ENCODE measurements around the gene MYH14.

Gene MYH14

GRCh38 chr19:50178859-50179537 lies 24.4 kb upstream of the MYH14 start:
- no peak overlapping the region for H3K4me3 Mint-ChIP-seq
- H3K4me1 Mint-ChIP-seq: no peaks in the 10 kb centered on the region
- no peaks in the 10 kb centered on the region for H3K36me3 Mint-ChIP-seq
- no peak overlapping the region for H3K27ac Mint-ChIP-seq
- peaks cover 4% of the 10 kb centered on the region for H3K27me3 Mint-ChIP-seq
- CTCF ChIA-PET: no interaction called here
- DNase-seq: no peak
- H3K9me3 Mint-ChIP-seq: peaks cover 4% of the 10 kb centered on the region

- Mint-ChIP-seq H3K36me3 (no peaks in the 10 kb centered on the region), H3K27me3 (peaks cover 4% of the 10 kb centered on the region), H3K4me3 (no peak overlapping the region), H3K27ac (no peak overlapping the region), H3K4me1 (no peaks in the 10 kb centered on the region), H3K9me3 (peaks cover 2% of the 10 kb centered on the region)
- DNase-seq: no peak
- CTCF ChIA-PET: no interaction called here
Observed at GRCh38 chr19:50181121-50181520, 22.3 kb upstream of the MYH14 start.

DNA sequence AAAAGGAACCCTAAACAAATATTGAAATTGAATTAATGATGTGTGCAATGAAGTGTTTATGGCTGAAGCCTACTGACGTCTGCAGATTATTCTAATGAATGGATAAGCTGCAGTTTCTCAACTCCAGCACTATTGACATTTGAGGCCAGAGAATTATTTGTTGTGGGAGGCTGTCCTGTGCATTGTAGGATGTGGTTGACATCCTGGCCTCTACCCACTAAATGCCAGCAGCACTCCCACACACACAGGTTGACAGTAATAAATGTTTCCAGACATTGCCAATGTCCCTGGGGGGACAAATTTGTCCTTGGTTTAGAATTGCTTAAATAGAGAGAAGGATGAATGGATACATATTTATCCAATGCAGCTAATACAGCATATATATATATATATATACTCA lies 19.2 kb upstream of the MYH14 start:
- Mint-ChIP-seq H3K4me3 (no peak overlapping the region), H3K27ac (no peak overlapping the region), H3K27me3 (peaks cover 4% of the 10 kb centered on the region), H3K4me1 (no peaks in the 10 kb centered on the region), H3K9me3 (peaks cover 2% of the 10 kb centered on the region), H3K36me3 (no peaks in the 10 kb centered on the region)
- no peak for DNase-seq
- CTCF ChIA-PET: no interaction called here

GRCh38 chr19:50187937-50188336 lies 15.5 kb upstream of the MYH14 start:
- H3K4me1 Mint-ChIP-seq: no peaks in the 10 kb centered on the region
- no peak for DNase-seq

GRCh38 chr19:50189331-50189730 lies 14.1 kb upstream of the MYH14 start:
- Mint-ChIP-seq H3K27me3 (peaks cover 4% of the 10 kb centered on the region), H3K9me3 (peaks cover 4% of the 10 kb centered on the region), H3K4me3 (no peak overlapping the region), H3K4me1 (no peaks in the 10 kb centered on the region), H3K27ac (no peak overlapping the region), H3K36me3 (no peaks in the 10 kb centered on the region)
- CTCF ChIA-PET: no interaction called here
- no peak for DNase-seq

More at GRCh38 chr19:50187937-50188336, 15.5 kb upstream of the MYH14 start:
- Mint-ChIP-seq H3K36me3 (no peaks in the 10 kb centered on the region), H3K27ac (no peak overlapping the region), H3K9me3 (peaks cover 4% of the 10 kb centered on the region), H3K4me3 (no peak overlapping the region), H3K27me3 (peaks cover under 1% of the 10 kb centered on the region)
- CTCF ChIA-PET: no interaction called here

- Mint-ChIP-seq H3K27me3 (peaks cover 4% of the 10 kb centered on the region), H3K9me3 (peaks cover 4% of the 10 kb centered on the region), H3K36me3 (no peaks in the 10 kb centered on the region), H3K4me1 (no peaks in the 10 kb centered on the region), H3K27ac (no peak overlapping the region), H3K4me3 (no peak overlapping the region)
- CTCF ChIA-PET: no interaction called here
- DNase-seq: no peak
Observed at GRCh38 chr19:50190439-50190891, 13.0 kb upstream of the MYH14 start.

DNA sequence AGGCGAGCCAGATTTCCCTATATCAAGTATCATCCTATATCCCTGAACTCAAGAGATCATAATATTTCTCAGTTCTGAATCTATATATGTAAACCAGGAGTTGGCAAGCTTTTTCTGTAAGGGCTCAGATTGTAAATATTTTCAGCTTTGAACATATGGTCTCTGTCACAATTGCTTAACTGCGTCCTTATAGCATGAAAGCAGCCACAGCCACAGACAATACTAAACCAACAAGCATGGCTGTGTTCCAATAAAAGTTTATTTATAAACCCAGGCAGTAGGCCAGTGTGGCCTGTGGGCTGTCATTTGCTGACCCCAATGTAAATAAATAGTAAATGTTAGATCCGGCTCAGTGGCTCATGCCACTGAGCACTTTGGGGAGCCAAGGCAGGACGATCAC lies 12.2 kb upstream of the MYH14 start:
- no peaks in the 10 kb centered on the region for H3K4me1 Mint-ChIP-seq
- H3K27ac Mint-ChIP-seq: no peak overlapping the region
- H3K36me3 Mint-ChIP-seq: no peaks in the 10 kb centered on the region
- peaks cover 4% of the 10 kb centered on the region for H3K9me3 Mint-ChIP-seq
- H3K27me3 Mint-ChIP-seq: peaks cover 8% of the 10 kb centered on the region
- DNase-seq: no peak
- H3K4me3 Mint-ChIP-seq: no peak overlapping the region
- CTCF ChIA-PET: no interaction called here

DNA sequence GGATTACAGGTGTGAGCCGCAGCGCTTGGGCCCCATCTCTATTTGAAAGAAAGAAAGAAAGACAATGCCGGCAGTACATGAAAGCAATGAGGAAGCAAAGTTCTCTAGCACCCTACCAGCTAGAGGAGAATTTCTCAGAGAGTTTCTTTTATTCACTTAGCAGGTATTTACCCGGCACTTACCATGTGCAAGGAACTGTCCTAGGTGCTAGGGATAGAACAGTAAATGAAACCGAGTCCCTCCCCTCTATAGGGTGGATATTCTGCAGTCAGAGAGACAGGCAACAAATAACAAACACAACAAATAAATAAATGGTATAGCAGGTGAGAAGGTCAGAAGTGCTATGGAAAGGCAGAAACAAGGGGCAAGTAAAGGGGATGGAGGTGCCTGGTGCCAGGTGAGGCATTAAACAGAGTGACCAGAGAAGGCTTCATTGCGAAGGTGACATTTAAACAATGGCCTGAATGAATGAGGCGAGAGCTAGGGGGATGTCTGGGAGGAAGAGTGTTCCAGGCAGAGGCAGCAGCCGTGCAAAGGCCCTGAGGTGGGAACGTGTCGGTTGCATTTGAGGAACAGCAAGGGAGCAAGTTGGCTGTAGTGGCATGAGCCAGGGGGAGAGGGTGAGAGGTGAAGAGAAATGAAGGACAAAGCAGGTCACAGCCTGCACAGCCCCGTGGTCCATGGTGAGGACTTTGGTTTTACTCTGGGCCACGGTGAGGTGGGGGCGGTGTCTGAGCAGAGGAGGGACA lies 10.8 kb upstream of the MYH14 start:
- no peak for DNase-seq
- H3K27me3 Mint-ChIP-seq: peaks cover 8% of the 10 kb centered on the region
- no peaks in the 10 kb centered on the region for H3K4me1 Mint-ChIP-seq
- no peaks in the 10 kb centered on the region for H3K36me3 Mint-ChIP-seq
- H3K9me3 Mint-ChIP-seq: peaks cover 2% of the 10 kb centered on the region
- H3K27ac Mint-ChIP-seq: no peak overlapping the region
- no peak overlapping the region for H3K4me3 Mint-ChIP-seq
- CTCF ChIA-PET: interaction anchor here (0.6 kb wide), 1 partner anchor 14 kb away, joined by 3 read pairs; no protein-coding TSS in a partner anchor

GRCh38 chr19:50195224-50195623 lies 8.2 kb upstream of the MYH14 start:
- Mint-ChIP-seq H3K4me3 (no peak overlapping the region), H3K4me1 (no peaks in the 10 kb centered on the region), H3K36me3 (no peaks in the 10 kb centered on the region), H3K9me3 (peaks cover under 1% of the 10 kb centered on the region), H3K27ac (no peak overlapping the region), H3K27me3 (peaks cover 17% of the 10 kb centered on the region)
- CTCF ChIA-PET: no interaction called here
- no peak for DNase-seq

DNA sequence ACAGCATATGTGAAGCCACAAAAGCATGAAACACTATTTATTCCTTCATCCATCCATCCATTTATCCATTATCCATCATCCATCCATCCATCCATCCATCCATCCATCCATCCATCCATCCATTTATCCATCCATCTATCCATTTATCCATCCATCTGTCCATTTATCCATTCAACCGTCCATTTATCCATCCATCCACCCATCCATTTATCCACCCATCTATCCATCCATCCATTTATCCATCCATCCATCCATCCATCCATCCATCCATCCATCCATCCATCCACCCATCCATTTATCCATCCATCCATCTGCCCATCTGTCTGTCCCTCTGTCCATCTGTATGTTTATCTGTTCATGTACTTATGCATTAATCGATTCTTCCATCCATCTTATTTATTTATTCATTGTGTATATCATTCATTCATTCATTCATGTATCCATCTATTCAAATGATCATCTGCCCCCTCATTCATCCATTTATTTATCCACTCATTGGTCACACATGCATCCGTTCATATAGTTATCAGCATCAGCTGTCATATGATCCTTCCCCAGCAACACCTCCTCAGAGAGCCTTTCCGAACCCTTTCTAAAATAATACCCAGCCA lies 7.0 kb upstream of the MYH14 start:
- no peaks in the 10 kb centered on the region for H3K9me3 Mint-ChIP-seq
- H3K4me3 Mint-ChIP-seq: no peak overlapping the region
- no peak for DNase-seq
- no peak overlapping the region for H3K27ac Mint-ChIP-seq
- H3K4me1 Mint-ChIP-seq: no peaks in the 10 kb centered on the region
- no peaks in the 10 kb centered on the region for H3K36me3 Mint-ChIP-seq
- CTCF ChIA-PET: no interaction called here
- peaks cover 17% of the 10 kb centered on the region for H3K27me3 Mint-ChIP-seq

DNA sequence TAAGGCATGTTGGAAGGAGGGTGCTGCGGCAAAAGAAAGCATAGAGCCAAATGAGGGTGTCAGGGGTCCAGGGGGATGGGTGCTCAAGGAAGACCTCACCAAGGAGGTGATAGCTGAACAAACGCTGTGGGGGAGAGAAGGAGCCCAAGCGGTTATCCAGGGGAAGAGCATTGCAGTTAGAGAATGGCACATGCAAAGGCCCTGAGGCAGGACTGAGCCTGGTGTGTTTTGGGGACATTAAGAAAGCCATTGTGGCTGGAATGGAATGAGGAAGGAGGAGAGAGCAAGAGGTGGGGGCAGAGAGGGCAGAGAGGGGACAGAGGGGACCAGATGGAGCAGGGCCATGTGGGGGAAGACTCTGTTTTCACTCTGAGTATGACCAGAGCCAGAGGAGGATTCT lies 6.1 kb upstream of the MYH14 start:
- DNase-seq: no peak
- CTCF ChIA-PET: no interaction called here
- Mint-ChIP-seq H3K27ac (no peak overlapping the region), H3K36me3 (no peaks in the 10 kb centered on the region), H3K9me3 (no peaks in the 10 kb centered on the region), H3K4me3 (no peak overlapping the region), H3K27me3 (peaks cover 22% of the 10 kb centered on the region), H3K4me1 (no peaks in the 10 kb centered on the region)

GRCh38 chr19:50198431-50199258 lies 4.8 kb upstream of the MYH14 start:
- Mint-ChIP-seq H3K4me1 (no peaks in the 10 kb centered on the region), H3K27ac (no peak overlapping the region), H3K4me3 (no peak overlapping the region), H3K9me3 (no peaks in the 10 kb centered on the region), H3K36me3 (no peaks in the 10 kb centered on the region), H3K27me3 (peaks cover 30% of the 10 kb centered on the region)
- CTCF ChIA-PET: no interaction called here
- no peak for DNase-seq

DNA sequence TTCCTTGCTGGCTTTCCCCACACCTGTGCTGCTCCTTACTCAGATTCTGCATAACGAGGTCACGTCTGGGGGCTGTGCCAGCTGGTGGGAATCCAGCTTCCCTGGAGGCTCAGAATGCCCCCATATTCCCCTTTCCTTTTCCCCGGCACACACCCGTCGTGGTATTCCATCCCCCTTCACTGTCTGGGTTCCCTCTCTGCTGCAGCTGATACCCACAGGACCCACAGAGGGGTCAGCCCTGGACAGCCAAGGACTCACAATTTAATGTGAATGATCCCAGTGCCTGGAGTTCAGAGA lies 4.2 kb upstream of the MYH14 start:
- H3K27ac Mint-ChIP-seq: no peak overlapping the region
- no peaks in the 10 kb centered on the region for H3K9me3 Mint-ChIP-seq
- H3K36me3 Mint-ChIP-seq: no peaks in the 10 kb centered on the region
- CTCF ChIA-PET: no interaction called here
- H3K4me3 Mint-ChIP-seq: no peak overlapping the region
- peaks cover 36% of the 10 kb centered on the region for H3K27me3 Mint-ChIP-seq
- no peak for DNase-seq
- no peaks in the 10 kb centered on the region for H3K4me1 Mint-ChIP-seq

- CTCF ChIA-PET: no interaction called here
- no peak for DNase-seq
- no peaks in the 10 kb centered on the region for H3K36me3 Mint-ChIP-seq
- H3K27me3 Mint-ChIP-seq: peaks cover 63% of the 10 kb centered on the region
- H3K9me3 Mint-ChIP-seq: no peaks in the 10 kb centered on the region
- no peaks in the 10 kb centered on the region for H3K4me1 Mint-ChIP-seq
- no peak overlapping the region for H3K27ac Mint-ChIP-seq
- no peak overlapping the region for H3K4me3 Mint-ChIP-seq
Observed at GRCh38 chr19:50202386-50202785, 1.0 kb upstream of the MYH14 start.

Data from activated naive CD4-positive, alpha-beta T cell treated with anti-CD3 and anti-CD28 coated beads, Interleukin-2, amount 10 ng/mL, durations not matched to agents 7 days and 5 days (primary cell).